Measurements from ENCODE around the gene LRRC27.

The LRRC27 gene

DNA sequence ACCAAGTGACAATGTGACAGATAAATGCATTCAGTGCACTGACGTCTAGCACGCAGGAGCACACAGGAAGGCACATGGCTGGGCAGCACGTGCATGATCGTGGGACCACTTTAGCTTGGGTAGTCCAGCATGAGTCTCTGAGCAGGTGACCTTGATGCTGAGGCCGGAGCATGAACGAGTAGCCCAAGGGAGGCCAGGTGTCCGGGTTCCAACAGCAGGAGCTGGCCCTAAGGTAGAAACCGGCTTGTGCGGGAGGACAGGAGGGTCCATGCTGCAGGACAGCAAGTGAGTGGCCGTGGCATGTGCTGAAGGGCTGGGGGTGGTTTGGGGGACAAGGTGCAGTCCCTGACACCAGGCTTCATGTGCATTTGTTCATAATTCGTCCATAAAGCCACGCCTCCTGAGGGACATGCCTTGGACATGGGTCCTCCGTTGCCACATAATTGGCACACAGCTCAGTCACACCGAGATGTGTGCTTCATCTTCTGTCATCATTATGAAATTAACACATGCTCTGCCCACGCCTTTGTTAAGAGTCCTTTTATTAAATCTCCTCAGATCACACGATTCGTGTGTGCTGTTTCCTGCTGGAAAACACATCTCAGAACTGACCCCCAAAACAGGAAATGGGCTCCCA, 21.2 kb upstream of the LRRC27 start:
- H3K79me2 ChIP-seq (ENCODE audit: insufficient read depth, low read length), result no peaks in the 10 kb centered on the region
- H3K27me3 ChIP-seq (ENCODE audit: insufficient read depth, low read length), result no peaks in the 10 kb centered on the region
- H3K4me1 ChIP-seq (ENCODE audit: insufficient read depth, low read length, severe bottlenecking), result no peaks in the 10 kb centered on the region
- no peaks in the 10 kb centered on the region for H3K36me3 ChIP-seq (ENCODE audit: insufficient read depth, low read length)
- H3K9me2 ChIP-seq (ENCODE audit: low read depth, low read length), result no peaks in the 10 kb centered on the region
- no peaks in the 10 kb centered on the region for H4K20me1 ChIP-seq (ENCODE audit: insufficient read depth, low read length)
- no peak overlapping the region for H2AFZ ChIP-seq (ENCODE audit: low read length)
- H3K9me3 ChIP-seq (ENCODE audit: low read length), result no peaks in the 10 kb centered on the region
- H3K4me2 ChIP-seq (ENCODE audit: low read length), result no peak overlapping the region
- H3K4me3 ChIP-seq (ENCODE audit: low read depth, low read length, poor library complexity, severe bottlenecking), result no peak overlapping the region
- H3K27ac ChIP-seq (ENCODE audit: low read depth, low read length, poor library complexity, severe bottlenecking), result no peak overlapping the region
- no peaks in the 10 kb centered on the region for H3F3A ChIP-seq (ENCODE audit: insufficient read depth, low read length)
- H3K9ac ChIP-seq (ENCODE audit: low read length), result no peak overlapping the region
- TF ChIP-seq, protein P1, sequence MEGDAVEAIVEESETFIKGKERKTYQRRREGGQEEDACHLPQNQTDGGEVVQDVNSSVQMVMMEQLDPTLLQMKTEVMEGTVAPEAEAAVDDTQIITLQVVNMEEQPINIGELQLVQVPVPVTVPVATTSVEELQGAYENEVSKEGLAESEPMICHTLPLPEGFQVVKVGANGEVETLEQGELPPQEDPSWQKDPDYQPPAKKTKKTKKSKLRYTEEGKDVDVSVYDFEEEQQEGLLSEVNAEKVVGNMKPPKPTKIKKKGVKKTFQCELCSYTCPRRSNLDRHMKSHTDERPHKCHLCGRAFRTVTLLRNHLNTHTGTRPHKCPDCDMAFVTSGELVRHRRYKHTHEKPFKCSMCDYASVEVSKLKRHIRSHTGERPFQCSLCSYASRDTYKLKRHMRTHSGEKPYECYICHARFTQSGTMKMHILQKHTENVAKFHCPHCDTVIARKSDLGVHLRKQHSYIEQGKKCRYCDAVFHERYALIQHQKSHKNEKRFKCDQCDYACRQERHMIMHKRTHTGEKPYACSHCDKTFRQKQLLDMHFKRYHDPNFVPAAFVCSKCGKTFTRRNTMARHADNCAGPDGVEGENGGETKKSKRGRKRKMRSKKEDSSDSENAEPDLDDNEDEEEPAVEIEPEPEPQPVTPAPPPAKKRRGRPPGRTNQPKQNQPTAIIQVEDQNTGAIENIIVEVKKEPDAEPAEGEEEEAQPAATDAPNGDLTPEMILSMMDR (IDR thresholded peaks at IDR 0.05; ENCODE audit: low read length), result no peak
- no peak for TF ChIP-seq EZH2 (IDR thresholded peaks at IDR 0.05; ENCODE audit: borderline replicate concordance, low read length)

DNA sequence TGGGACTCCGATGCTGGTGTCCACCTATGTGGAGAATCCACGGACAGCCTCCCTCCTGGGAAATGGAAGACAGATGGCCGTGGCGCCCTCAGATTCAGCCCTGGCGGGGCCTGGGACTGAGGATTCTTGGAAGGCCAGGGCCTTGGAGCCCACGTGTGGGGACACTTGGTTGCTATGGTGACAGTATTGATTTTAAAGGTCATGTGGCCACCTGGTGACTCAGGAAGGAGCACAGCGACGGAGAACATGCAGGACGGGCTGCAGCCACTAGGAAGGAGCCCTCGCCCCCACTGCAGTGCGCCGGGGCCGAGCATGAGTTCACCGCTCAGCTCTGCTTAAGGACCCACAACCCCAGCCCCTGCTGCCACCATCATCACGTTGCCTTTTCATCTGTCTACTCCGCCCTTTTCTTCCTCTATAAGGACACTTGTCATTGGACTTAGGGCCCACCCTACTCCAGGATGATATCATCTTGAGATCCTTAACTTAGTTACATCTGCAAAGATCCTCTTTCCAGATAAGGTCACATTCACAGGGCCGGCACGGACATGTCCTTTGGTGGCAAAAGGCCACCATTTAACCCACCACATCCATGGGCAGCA, 20.6 kb upstream of the LRRC27 start:
- H2AFZ ChIP-seq (ENCODE audit: low read length), result no peak overlapping the region
- no peaks in the 10 kb centered on the region for H3K9me3 ChIP-seq (ENCODE audit: low read length)
- no peaks in the 10 kb centered on the region for H3F3A ChIP-seq (ENCODE audit: insufficient read depth, low read length)
- H3K79me2 ChIP-seq (ENCODE audit: insufficient read depth, low read length), result no peaks in the 10 kb centered on the region
- TF ChIP-seq, protein P1 (IDR thresholded peaks at IDR 0.05; ENCODE audit: low read length), result no peak
- no peak for TF ChIP-seq EZH2 (IDR thresholded peaks at IDR 0.05; ENCODE audit: borderline replicate concordance, low read length)
- H3K4me3 ChIP-seq (ENCODE audit: low read depth, low read length, poor library complexity, severe bottlenecking), result no peak overlapping the region
- no peak overlapping the region for H3K9ac ChIP-seq (ENCODE audit: low read length)
- no peaks in the 10 kb centered on the region for H3K27me3 ChIP-seq (ENCODE audit: insufficient read depth, low read length)
- H3K27ac ChIP-seq (ENCODE audit: low read depth, low read length, poor library complexity, severe bottlenecking), result no peak overlapping the region
- no peaks in the 10 kb centered on the region for H3K36me3 ChIP-seq (ENCODE audit: insufficient read depth, low read length)
- H3K4me2 ChIP-seq (ENCODE audit: low read length), result no peak overlapping the region
- no peaks in the 10 kb centered on the region for H3K9me2 ChIP-seq (ENCODE audit: low read depth, low read length)
- H3K4me1 ChIP-seq (ENCODE audit: insufficient read depth, low read length, severe bottlenecking), result no peaks in the 10 kb centered on the region
- H4K20me1 ChIP-seq (ENCODE audit: insufficient read depth, low read length), result no peaks in the 10 kb centered on the region

DNA sequence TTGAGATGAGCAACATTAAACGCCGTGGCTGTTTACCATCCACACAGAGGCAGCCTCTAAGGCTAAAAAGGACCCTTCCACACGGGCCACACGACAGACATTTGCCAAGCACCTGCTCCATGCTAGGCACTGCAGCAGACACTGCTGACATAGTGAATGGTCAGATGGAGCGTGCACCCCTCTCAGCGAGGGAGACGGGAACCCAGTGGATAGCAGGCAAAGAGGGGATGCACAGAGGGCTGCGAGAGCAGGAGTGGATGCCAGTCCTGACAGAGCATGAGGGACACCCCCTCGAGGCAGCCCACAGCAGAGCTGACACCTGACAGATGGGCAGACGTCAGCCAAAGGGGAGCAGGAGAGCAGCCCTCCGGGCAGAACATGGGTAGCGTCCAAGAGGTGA, 18.7 kb upstream of the LRRC27 start:
- Histone ChIP-seq H3K4me3 (ENCODE audit: low read depth, low read length, poor library complexity, severe bottlenecking) (no peak overlapping the region), H3K27ac (ENCODE audit: low read depth, low read length, poor library complexity, severe bottlenecking) (no peak overlapping the region), H4K20me1 (ENCODE audit: insufficient read depth, low read length) (no peaks in the 10 kb centered on the region), H3K4me1 (ENCODE audit: insufficient read depth, low read length, severe bottlenecking) (no peaks in the 10 kb centered on the region), H3K9me2 (ENCODE audit: low read depth, low read length) (no peaks in the 10 kb centered on the region), H3K36me3 (ENCODE audit: insufficient read depth, low read length) (no peaks in the 10 kb centered on the region), H3K27me3 (ENCODE audit: insufficient read depth, low read length) (no peaks in the 10 kb centered on the region), H2AFZ (ENCODE audit: low read length) (no peak overlapping the region), H3K9me3 (ENCODE audit: low read length) (no peaks in the 10 kb centered on the region), H3F3A (ENCODE audit: insufficient read depth, low read length) (no peaks in the 10 kb centered on the region), H3K79me2 (ENCODE audit: insufficient read depth, low read length) (no peaks in the 10 kb centered on the region), H3K9ac (ENCODE audit: low read length) (no peak overlapping the region), H3K4me2 (ENCODE audit: low read length) (no peak overlapping the region)
- TF ChIP-seq, protein P1 (IDR thresholded peaks at IDR 0.05; ENCODE audit: low read length), result no peak
- no peak for TF ChIP-seq EZH2 (IDR thresholded peaks at IDR 0.05; ENCODE audit: borderline replicate concordance, low read length)

Data from OCI-LY1 (cell line).